Right atrium auricular region (tissue), 2 donors: ENCODE results near the gene TMEM239. TPM values are rescaled to one million over a fixed set of nuclear protein-coding genes. Genes with fewer than 3 reads are reported as not detected.

Experiments used
- DNase-seq: peaks from one replicate; pipeline ENCODE4 v3.0.0-alpha.2; 2019; ENCODE audit warnings: low spot score
- H3K27ac ChIP-seq, 2 donors: fragments of 200-600 bp; sonication (generic); 1 replicate in 1 of 2; 2 replicates in 1 of 2; pipeline ENCODE4 v1.5.1; 2016 to 2019
- H3K27me3 ChIP-seq, 2 donors: fragments of 200-600 bp; sonication (generic); one replicate each; pipeline versions ENCODE4 v1.5.1 to v1.6.0; 2017 to 2019
- H3K36me3 ChIP-seq: fragments of 200-600 bp; sonication (generic); one replicate; pipeline ENCODE4 v1.5.1; 2016
- H3K4me1 ChIP-seq, 2 donors: fragments of 200-600 bp; sonication (generic); one replicate each; pipeline versions ENCODE4 v1.5.1 to v1.6.0; 2017 to 2019
- H3K4me3 ChIP-seq, 2 donors: fragments of 200-600 bp; sonication (generic); 1 replicate in 1 of 2; 2 replicates in 1 of 2; pipeline ENCODE4 v1.5.1; 2017 to 2019; ENCODE audit warnings: mild to moderate bottlenecking in 1 of 2, moderate library complexity in 1 of 2
- H3K9me3 ChIP-seq, 2 donors: fragments of 200-600 bp; sonication (generic); one replicate each; pipeline ENCODE4 v1.5.1; 2019
- total RNA-seq, 2 donors: library from RNA; depleted of rRNA; stranded (reverse); fragments of >200 nt; gene quantifications; one replicate each; pipeline ENCODE4 v1.1.0, GENCODE V29; 2016
- TF ChIP-seq, protein P1 (sequence below), 2 donors: fragments of 200-600 bp; sonication (generic); IDR thresholded peaks; one replicate each; pipeline ENCODE4 v1.5.1; 2019; ENCODE audit warnings: antibody characterized with exemption in 2 of 2

TMEM239 gene
- total RNA-seq, 2 donors from 2014 or later: not detected

DNA sequence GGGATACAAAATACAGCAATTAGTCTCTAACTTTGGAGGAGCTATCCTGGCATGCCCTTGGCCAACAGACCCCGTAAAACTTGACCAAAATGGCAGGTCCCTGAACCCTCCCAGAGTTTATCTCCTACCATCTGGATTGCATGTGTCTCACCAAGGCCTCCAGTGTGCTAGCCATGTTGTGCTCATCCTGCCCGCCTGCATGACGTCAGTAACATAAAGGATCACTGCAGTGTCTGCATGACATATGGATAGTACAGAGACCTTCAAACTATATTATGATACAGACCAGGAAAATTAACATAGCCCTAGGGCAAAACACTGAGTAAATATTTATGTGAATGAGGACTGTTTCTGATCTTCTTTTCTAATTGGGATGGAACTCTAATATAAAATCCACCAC, 41.0 kb upstream of the TMEM239 start:
- no peak for DNase-seq
- no peak overlapping the region for H3K4me3 ChIP-seq
- H3K4me1 ChIP-seq: no peaks in the 10 kb centered on the region
- no peaks in the 10 kb centered on the region for H3K27me3 ChIP-seq
- H3K27ac ChIP-seq: no peak overlapping the region
- H3K9me3 ChIP-seq: peaks cover 0 to 11% of the 10 kb centered on the region in 2 donors
- TF ChIP-seq, protein P1, sequence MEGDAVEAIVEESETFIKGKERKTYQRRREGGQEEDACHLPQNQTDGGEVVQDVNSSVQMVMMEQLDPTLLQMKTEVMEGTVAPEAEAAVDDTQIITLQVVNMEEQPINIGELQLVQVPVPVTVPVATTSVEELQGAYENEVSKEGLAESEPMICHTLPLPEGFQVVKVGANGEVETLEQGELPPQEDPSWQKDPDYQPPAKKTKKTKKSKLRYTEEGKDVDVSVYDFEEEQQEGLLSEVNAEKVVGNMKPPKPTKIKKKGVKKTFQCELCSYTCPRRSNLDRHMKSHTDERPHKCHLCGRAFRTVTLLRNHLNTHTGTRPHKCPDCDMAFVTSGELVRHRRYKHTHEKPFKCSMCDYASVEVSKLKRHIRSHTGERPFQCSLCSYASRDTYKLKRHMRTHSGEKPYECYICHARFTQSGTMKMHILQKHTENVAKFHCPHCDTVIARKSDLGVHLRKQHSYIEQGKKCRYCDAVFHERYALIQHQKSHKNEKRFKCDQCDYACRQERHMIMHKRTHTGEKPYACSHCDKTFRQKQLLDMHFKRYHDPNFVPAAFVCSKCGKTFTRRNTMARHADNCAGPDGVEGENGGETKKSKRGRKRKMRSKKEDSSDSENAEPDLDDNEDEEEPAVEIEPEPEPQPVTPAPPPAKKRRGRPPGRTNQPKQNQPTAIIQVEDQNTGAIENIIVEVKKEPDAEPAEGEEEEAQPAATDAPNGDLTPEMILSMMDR (IDR thresholded peaks at IDR 0.05): no peak
- no peaks in the 10 kb centered on the region for H3K36me3 ChIP-seq

GRCh38 chr20:2778602-2779321, 37.4 kb upstream of the TMEM239 start:
- H3K36me3 ChIP-seq: no peaks in the 10 kb centered on the region
- TF ChIP-seq, protein P1 (IDR thresholded peaks at IDR 0.05): no peak
- H3K4me1 ChIP-seq: no peaks in the 10 kb centered on the region
- peaks cover 0 to 11% of the 10 kb centered on the region in 2 donors for H3K9me3 ChIP-seq
- no peaks in the 10 kb centered on the region for H3K27me3 ChIP-seq
- H3K27ac ChIP-seq: no peak overlapping the region
- no peak for DNase-seq
- H3K4me3 ChIP-seq: no peak overlapping the region

- H3K4me3 ChIP-seq: no peak overlapping the region
- TF ChIP-seq, protein P1 (IDR thresholded peaks at IDR 0.05): no peak
- no peak overlapping the region for H3K27ac ChIP-seq
- peaks cover 0 to 3% of the 10 kb centered on the region in 2 donors for H3K9me3 ChIP-seq
- H3K36me3 ChIP-seq: no peaks in the 10 kb centered on the region
- DNase-seq: no peak
- no peaks in the 10 kb centered on the region for H3K4me1 ChIP-seq
- no peaks in the 10 kb centered on the region for H3K27me3 ChIP-seq
Measured at GRCh38 chr20:2780948-2781347, 35.2 kb upstream of the TMEM239 start.

GRCh38 chr20:2783908-2784566, 32.1 kb upstream of the TMEM239 start:
- TF ChIP-seq, protein P1 (IDR thresholded peaks at IDR 0.05): no peak
- no peaks in the 10 kb centered on the region for H3K27me3 ChIP-seq
- no peaks in the 10 kb centered on the region for H3K4me1 ChIP-seq
- H3K4me3 ChIP-seq: no peak overlapping the region
- DNase-seq: no peak
- no peak overlapping the region for H3K27ac ChIP-seq
- H3K36me3 ChIP-seq: no peaks in the 10 kb centered on the region
- H3K9me3 ChIP-seq: peaks cover 0 to 6% of the 10 kb centered on the region in 2 donors

DNA sequence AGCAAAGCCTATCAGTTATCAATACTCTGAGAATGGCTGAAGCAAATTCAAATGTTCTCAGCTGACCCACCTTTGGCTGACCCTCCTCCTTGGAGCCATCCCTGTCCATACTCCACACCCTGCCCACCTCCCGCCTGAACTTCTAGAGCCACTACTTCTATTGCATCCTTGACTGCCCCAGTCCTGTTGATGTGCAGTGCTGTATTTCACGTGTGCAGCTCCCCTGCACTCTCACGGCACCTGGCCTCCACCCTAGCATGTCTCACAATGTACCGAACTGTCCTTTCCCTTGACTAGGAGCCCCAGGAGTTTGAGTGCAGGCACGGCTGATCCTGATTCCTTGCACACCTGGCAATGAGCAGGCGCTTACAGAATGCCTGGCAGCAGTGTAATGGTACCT, 22.7 kb upstream of the TMEM239 start:
- Histone ChIP-seq H3K4me1 (no peaks in the 10 kb centered on the region), H3K9me3 (no peaks in the 10 kb centered on the region), H3K27me3 (no peaks in the 10 kb centered on the region), H3K36me3 (no peaks in the 10 kb centered on the region), H3K4me3 (no peak overlapping the region), H3K27ac (no peak overlapping the region)
- DNase-seq: no peak
- TF ChIP-seq, protein P1 (IDR thresholded peaks at IDR 0.05): no peak
